Right lobe of liver (tissue), 4 donors: ENCODE results near the gene CCDC38.

Experiments
- CTCF ChIP-seq, 4 donors: fragments of 200-600 bp in 3 of 4; fragments of 450-650 bp in 1 of 4; IDR thresholded peaks; one replicate each; pipeline versions ENCODE4 v1.5.1 to v1.8.0; 2016 to 2022; ENCODE audit warnings: antibody characterized with exemption in 4 of 4, mild to moderate bottlenecking in 2 of 4
- POLR2A ChIP-seq: fragments of 450-650 bp; IDR thresholded peaks from one replicate; pipeline ENCODE4 v1.6.1; 2017; ENCODE audit warnings: antibody characterized with exemption, mild to moderate bottlenecking
- donor health status: DM: no; HTN: no; CAD: no.
- donor health status: DM: no; HTN: no; CAD: no.
- donor health status: DM: no; HTN: yes; CAD: no.

GRCh38 chr12:95953000-95953399, 10.6 kb upstream of the CCDC38 start:
- no peak for TF ChIP-seq POLR2A
- no peak for TF ChIP-seq CTCF (IDR thresholded peaks at IDR 0.05)
